GM18508 (cell line): Measurements from ENCODE around the gene SRSF4.
"Not testable (repeated sequence)": the region's sequence is repeated elsewhere in the genome, so short reads cannot be mapped to it uniquely, and the experiment has no call there.

ENCODE experiments used
- ATAC-seq: cut with Tn5 transposase; IDR thresholded peaks from one replicate; pipeline ENCODE4 v1.9.1; 2021; ENCODE audit warnings: moderate number of reproducible peaks; ENCODE audit not compliant: insufficient read depth, unreplicated experiment

SRSF4 gene

DNA sequence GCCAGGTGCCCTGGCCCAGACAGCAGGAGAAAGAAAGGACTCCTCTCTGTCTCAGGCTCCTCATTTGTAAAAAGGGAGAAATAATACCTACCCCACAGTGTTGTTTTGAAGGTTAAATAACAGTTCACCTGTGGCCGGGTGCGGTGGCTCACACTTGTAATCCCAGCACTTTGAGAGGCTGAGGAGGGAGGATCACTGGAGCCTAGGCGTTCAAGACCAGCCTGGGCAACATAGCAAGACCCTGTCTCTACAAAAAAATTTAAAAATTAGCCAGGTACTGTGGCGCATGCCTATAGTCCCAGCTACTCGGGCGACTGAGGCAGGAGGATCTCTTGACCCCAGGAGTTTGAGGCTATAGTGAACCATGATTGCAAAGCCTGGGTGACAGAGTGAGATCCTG, 55.5 kb downstream of the SRSF4 start:
- ATAC-seq = no peak

DNA sequence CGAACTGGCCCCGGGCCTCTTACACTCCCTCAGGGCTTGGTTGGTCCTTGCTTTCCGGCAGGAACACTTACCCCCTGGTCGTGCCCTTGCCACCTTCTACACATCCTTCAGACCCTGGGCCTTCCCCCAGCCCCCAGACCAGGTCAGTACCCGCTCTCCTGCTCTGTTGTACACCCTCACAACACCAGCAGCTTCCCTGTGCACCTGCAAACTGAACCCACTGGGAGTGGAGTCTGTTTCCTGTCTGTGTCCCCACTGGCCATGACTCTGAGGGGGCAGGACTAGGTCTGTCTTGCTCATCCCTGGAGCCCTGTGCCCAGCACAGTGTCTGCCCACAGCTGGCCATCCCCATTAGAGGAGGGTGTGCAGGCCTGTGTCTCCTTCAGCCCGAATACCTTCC, 55.9 kb downstream of the SRSF4 start:
- ATAC-seq = no peak

GRCh38 chr1:29125237-29125641, 56.5 kb downstream of the SRSF4 start:
- ATAC-seq = no peak

DNA sequence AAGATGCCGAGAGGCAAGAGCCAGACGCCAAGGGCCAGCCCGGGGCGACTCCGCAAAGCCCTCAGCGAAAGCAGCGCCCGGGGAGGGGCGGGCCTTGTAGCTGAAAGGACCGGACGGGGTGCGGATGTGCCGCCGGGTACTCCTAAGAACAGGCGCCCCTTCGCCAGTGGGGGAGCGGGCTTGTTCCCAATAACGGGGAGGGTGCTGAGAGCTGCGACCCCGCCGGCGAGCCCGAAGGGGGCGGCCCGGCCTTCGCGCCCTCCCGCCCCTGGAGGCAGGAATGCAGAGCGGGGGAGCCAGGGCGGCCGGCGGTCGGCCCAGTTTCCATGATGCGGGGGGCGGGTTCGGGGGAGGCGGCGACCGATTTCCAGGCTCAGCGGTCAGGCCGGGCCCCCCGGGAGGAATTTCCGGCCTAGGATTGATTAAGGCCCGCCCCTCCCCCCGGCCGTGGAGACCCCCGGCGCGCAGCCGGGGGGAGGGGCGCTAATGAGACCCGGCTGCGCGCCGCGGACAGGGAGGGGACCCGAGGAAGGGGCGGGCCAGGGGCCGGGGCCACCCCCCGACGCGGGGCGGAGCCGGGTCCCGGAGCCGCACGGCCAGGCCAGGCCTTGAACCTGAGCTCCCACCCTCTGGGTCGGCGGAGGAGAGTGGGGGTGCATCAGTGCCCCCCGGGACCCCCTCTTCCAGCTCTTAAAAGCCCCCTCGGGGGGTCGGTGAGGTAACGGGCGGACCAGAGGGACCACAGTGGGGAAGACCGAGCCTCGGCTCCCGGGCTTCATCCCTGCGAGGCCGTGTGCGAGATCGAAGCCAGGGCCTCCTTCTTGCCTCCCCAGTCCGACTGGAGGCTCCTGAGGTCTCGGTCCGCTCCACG, 57.1 kb downstream of the SRSF4 start:
- ATAC-seq = no peak

DNA sequence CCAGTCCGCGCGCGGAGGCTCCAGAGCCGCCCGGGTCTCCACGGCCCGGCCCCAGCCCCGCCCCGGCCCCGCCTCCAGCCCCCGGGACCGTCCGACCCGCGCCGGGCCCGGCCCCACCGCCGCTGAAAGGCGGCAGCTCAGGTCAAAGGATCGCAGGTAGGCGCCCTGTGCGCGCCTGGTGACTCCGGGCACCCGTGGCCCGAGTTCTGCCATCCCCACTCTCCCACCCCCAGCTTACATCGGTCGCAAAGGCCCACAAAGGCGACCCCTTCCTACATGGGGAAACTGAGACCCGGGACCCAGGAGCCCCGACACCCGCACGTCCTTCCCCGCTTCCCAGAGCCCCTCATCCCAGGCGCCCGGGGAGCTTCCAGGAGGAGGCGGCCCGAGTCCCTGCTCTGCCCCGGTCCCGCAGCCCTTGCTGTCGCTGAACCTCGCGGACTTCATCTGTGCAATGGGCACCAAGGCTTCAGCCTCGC, 57.8 kb downstream of the SRSF4 start, which contains the start of gene TMEM200B:
TSS of gene TMEM200B (minus strand) at position 17 of the 479 bp plus-strand sequence. CDS start 2,075 bp downstream, outside the sequence.
- ATAC-seq = no peak

DNA sequence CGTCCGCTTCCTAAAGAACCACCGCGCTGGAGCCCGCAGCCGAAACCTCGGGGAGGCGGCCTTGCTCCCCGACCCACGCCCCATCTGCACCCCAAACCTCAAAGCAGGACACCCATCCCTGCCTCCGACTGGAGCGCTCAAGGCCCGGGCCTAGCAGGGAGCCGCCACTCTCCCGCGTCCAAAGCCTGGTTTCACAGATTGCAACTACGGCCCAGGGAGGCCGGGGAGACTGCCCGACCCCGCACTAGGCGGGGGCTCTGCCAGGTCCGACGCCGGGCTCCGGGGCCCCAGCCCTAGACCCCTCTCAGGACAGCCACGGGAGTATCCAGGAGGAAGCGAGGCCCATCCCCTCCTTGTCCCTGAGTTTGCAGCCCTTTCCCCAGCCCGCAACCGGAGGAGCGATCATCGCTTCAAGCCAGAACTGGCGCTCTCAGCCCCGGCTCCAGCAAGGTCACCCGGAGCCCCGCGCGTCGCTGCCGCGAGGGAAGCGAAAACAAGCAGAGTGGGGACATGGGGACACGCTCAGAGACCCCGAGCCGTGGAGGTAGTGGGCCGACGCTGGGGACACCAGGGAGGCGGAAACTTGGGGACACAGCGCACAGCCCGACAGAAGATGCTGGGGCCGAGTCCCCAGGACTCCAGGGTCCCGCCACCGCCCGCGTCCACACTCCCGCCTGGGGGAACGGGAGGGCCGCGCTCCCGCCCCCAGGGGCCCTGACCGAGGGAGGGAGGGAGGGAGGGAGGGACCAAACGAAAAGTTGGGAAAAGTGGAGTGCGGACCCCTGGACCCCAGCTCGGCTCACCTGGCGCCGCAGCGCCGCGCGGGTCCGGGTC, 58.4 kb downstream of the SRSF4 start:
- ATAC-seq = no peak

GRCh38 chr1:29122682-29123052, 59.0 kb downstream of the SRSF4 start:
- ATAC-seq = no peak

GRCh38 chr1:29121936-29122681, 59.6 kb downstream of the SRSF4 start:
- no peak for ATAC-seq

GRCh38 chr1:29121516-29121935, 60.2 kb downstream of the SRSF4 start:
- ATAC-seq = no peak

GRCh38 chr1:29120947-29121485, 60.7 kb downstream of the SRSF4 start:
- ATAC-seq = no peak

- ATAC-seq = no peak
These were observed 61.3 kb downstream of the SRSF4 start for GRCh38 chr1:29120367-29120766.

DNA sequence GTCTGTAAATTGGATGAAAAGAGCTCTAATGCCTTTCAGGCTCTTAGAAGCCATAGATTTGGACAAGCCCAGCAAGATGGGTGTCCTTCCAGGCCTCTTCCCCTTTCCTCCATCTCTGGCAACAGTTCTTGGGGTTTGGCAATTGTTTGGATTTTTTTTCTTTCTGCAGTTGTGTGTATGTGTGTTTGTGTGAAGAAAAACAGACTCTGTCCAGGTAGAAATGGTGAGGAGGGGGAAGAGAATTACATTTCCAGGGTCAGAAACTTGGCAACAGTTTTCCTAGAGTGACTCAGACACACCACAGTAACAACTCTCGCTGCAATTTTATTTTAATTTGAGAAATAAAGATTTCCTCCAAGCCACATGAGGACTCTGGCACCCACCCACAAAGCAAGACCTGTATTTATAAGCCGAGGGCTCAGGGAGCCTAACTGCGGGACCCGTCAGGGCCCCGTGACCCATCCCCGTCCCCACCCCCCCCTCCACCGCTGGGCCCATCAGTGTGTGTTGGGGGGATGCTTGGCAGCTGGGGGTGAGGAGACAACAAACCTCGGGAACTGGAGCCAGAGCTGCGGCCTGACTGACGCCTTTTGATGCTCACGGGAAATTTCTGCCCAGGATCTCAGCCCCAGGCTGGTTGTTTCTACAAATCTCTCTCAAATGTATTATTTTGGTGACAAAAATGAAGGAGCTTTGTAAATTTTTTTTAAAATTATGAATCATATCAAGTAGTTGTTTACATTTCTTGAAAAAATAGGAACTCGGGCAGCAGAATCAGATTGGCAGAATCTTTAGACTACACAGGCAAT, 62.4 kb downstream of the SRSF4 start:
- ATAC-seq = no peak

GRCh38 chr1:29117381-29117780, 64.3 kb downstream of the SRSF4 start:
- ATAC-seq = no peak

DNA sequence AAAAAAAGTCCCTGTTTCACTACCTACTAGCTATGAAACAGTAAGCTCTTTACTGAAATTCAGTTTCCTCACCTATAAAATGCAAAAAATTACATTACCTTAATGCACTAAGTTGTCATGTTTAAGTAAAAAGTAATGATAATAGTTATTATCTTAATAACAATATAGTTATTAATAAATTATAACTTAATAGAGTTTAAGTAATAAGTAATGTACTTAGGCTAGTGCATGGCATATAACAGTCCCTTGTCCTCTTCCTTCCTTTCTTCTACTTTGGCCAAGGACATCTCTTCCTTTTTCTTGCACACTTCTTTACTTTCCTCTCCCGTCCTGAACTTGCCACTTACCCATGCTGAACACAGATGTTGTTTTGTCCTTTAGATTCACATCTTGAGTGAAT, 67.0 kb downstream of the SRSF4 start:
- no peak for ATAC-seq

DNA sequence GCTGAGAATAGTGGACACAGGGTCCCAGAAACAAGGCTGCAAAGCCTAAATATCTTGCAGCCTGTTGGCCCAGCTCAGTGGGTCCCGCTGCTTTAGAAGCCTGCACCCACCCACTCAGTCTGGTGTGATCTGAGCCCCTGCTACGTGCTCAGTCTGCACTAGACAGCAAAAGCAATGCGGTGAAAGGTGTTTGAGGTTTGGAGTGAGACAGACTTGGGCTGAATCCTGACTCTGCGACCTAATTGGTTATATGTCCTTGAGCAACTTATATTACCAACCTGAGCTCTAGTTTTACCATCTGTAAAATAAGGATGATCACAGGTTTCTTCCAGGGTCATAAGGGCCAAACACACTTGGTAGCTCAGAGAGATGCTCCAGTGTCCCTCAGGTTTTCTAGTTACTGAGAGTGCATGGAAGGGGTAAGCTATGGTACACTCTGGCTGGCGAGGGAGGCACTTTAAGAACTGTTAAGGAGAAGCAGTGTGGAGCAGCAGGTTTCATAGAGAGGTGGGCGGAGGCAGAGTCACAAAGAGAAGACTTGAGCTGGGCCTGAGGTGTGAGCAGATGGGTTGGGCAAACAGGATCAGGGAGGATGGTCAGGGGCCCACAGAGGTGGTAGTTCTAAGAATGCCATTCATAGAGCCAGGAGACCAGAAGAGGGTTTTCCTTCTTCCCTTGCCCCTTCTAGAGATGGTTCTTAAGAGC, 68.1 kb downstream of the SRSF4 start:
- ATAC-seq = no peak

GRCh38 chr1:29112705-29113412, 68.8 kb downstream of the SRSF4 start:
- no peak for ATAC-seq

DNA sequence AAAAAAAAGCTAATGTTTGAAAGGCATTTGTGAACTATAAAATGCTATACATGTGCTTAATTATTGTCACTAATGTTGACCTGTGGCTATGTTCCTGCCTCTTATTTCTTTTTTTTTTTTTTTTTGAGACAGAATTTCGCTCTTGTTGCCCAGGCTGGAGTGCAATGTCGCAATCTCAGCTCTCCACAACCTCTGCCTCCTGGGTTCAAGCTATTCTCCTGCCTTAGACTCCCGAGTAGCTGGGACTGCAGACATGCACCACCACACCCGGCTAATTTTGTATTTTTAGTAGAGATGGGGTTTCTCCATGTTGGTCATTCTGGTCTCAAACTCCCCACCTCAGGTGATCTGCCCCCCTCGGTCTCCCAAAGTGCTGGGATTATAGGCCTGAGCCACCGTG, 73.7 kb downstream of the SRSF4 start:
- ATAC-seq = not testable (repeated sequence)

DNA sequence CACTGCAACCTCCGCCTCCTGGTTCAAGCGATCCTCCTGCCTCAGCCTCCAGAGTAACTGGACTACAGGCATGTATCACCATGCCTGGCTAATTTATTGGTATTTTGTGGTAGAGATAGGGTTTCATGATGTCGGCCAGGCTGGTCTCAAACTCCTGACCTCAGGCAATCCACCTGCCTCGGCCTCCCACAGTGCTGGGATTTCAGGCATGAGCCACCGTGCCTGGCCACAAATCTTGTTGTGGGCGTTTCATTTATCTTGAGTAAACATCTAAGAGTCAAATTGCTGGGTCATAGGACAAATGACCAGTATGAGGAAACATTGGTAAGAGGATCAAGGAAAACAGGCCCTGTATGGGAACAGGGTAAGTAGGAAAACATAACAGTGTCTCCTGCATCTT, 75.9 kb downstream of the SRSF4 start:
- no peak for ATAC-seq
